B cell (primary cell): Measurements from ENCODE around the gene SETD9.

ENCODE experiments used
- CTCF ChIP-seq: fragments of 200-600 bp; IDR thresholded peaks from one replicate; pipeline ENCODE4 v1.8.0; 2022; ENCODE audit warnings: antibody characterized with exemption, mild to moderate bottlenecking
- EZH2 ChIP-seq: IDR thresholded peaks from 2 replicates; pipeline ENCODE4 v1.6.1; 2012; ENCODE audit warnings: borderline replicate concordance, low read depth, mild to moderate bottlenecking, moderate library complexity, low read length; ENCODE audit not compliant: insufficient read depth, poor library complexity, severe bottlenecking

GRCh38 chr5:56951126-56951945 lies 41.9 kb downstream of the SETD9 start:
- no peak for TF ChIP-seq CTCF
- no peak for TF ChIP-seq EZH2
